T-helper 2 cell treated with Interferon-gamma antibody and Interleukin-4, amounts not matched to agents 100 ng/mL and 5 ng/mL, for 36 hours (primary cell): Measurements from ENCODE around the gene PTPRN2. TPM values are rescaled to one million over a fixed set of nuclear protein-coding genes. Genes with fewer than 3 reads are reported as not detected.

Source experiments
- intact Hi-C: fragments of 100-400 bp; cut with micrococcal nuclease; formaldehyde crosslinking; loops from one replicate; pipeline ENCODE4 v1.15.1; 2023
- total RNA-seq: library from RNA; stranded (reverse); gene quantifications from 2 replicates; pipeline ENCODE4 v1.2.3, GENCODE V29; 2022

Gene PTPRN2
- total RNA-seq, 1 donor from 2014 or later, result 5.1 TPM

GRCh38 chr7:157966490-157966889, 621.1 kb downstream of the PTPRN2 start:
- intact Hi-C loops, result no loop called here

DNA sequence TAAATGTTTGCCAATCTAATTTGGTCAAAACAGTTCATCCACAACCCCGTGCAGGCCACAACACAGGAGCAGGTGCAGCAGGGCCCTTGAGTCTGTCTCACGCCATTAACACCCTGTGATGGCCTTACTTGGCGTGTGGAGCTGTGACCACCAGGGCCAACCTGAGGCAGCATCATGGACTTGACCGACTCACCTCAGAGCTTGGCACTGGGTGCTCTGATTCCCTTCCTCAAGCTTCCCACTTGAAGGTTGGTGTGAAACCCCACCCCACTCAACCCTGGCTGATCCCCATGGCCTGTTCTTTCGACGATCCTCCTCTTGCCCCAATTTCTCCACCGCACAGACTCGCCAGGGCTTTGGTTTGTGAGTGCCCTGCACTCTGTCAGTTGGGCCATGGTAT, 623.1 kb downstream of the PTPRN2 start:
- intact Hi-C loops, result no loop called here

GRCh38 chr7:157964016-157964415, 623.6 kb downstream of the PTPRN2 start:
- intact Hi-C loops, result no loop called here

GRCh38 chr7:157963526-157963925, 624.1 kb downstream of the PTPRN2 start:
- intact Hi-C loops, result no loop called here

DNA sequence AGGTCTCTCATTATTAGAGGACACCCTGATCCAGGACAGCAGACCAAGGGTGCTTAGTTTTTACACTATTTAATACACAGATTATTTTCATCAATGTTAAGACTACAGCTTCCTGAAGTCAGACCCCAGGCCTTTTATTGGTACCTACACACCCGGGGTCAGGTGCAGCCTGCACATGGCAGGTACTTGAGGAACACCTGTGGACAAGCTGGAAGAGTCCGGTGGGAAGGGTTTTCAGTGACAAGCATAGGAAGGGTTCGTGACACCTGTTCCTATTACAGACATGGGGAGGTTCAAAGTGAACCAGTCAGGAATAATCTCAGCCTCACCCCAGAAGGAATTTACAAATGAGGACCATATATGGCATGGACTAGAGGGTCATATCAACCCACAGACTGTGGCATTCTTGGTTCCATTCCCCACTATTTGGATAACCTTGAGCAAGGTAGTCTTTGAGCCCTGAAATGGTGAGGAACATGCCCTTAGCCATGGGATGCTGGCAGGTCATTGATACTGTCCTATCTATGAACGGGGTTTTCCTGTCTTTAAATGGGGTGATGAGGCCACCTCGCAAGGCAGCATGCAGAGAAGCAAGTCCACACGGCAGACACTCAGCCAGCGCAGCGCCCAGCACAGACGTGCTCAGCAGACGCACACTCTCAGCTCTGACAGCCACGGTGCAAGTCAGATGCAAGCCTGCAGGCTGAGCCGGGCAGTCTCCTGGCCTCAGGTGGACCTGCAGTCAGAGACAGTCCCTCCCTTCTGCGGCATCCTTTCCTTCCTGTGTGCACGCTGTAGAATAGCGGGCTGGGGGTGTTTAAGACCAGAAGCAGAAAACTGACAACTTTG, 624.9 kb downstream of the PTPRN2 start:
- intact Hi-C loops, result no loop called here

DNA sequence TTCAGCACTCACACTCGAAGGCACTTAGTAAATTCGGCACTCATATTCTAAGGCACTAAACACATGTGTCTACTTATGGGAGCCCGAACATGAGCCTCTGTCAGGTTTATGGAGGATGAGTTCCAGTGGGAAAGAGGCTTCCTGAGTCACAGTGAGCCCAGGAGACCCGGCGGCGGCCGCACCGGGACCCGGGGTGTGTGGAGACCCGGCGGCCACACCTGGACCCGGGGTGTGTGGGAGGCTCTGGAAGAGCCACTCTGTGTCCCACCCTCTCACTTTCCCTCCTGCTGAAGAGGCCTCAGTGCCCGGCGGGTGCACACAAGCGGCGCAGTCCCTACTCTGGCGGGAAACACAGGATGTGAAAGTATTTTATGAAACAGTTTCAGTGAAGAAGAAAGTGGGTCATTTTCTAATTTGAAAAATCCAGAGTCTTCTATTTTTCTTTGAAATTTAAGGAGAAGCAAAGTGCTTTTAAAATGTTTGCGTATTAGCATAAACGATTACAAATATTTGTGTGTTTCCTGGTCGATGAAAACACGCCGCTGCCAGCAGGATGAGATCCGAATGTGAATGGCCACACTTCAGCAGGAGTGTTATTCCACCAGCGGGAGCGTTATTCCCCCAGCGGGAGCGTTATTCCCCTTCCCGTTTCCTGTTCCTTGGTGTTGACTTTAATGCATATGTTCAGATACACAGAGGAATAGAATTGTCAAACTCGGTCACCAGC, 625.7 kb downstream of the PTPRN2 start:
- intact Hi-C loops, result no loop called here

DNA sequence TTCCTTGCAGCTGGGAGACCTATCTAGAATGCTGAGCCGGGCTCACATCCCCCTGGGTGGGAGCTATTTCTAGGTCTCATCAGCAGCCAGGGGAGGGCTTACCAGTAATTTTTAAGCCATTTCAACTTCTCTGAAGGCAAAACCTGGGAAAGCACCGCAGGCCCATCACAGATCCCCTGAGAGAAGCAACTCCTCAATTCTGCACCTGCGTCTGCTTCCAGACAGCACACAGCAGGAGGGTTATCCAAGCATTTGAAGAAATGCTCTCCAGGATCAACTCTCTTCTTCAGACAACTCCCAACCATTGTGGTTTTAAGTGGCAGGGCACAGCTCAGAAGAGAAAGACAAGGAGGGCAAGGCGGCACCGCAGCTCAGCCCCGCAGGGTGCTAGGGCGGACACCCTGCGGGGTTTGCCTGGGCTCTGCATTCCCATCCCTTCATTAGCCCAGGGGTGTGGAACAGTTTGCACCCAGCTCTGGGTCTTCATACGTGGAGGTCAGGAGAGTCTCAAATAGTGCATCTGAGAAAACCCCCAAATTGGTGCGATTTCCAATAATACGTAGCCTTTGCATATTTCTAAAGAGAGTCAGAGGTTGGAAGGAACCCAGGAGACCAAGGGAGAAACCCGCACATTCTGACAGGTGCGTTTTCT, 632.1 kb downstream of the PTPRN2 start:
- intact Hi-C loops, result no loop called here

GRCh38 chr7:157954901-157955300, 632.7 kb downstream of the PTPRN2 start:
- intact Hi-C loops, result no loop called here

DNA sequence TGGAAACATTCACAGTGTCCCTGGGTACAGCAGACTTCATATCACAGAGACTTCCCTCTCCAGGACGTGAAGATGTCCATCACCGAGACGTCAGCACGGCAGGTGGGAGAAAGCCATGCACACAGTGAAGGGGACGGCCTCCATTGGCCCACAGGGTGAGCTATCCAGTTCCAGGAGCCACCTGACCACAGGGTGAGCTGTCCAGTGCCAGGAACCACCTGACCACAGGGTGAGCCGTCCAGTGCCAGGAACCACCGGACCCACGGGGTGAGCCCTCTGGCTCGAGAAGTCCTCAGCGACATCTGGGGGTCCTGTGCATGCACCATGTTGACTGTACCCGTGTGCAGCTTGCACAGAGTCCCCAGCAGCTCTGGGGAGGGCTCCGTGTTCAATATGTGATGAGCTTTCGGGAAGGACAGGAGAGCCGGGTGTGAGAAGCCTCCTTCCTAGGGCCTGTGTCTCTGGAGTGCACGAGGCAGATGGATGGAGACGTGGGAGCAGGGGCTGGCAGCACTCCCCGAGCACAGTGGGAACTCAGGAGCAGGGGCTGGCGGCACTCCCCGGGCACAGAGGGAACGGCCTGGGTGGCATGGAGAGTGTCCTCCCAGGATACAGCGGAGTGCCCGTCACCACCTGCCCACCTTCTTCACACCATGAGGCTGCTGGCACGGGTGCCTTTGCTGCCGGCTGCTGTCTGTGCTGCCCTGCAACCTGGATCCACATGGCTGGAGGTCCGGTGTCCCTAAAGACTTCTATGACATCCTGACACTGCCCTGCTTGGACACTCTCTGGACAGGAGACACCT, 634.6 kb downstream of the PTPRN2 start:
- intact Hi-C loops, result no loop called here

- intact Hi-C loops, result no loop called here
Observed at GRCh38 chr7:157952050-157952667, 635.5 kb downstream of the PTPRN2 start.

- intact Hi-C loops, result no loop called here
Observed at GRCh38 chr7:157951300-157952049, 636.1 kb downstream of the PTPRN2 start.

- intact Hi-C loops, result no loop called here
Observed at GRCh38 chr7:157949711-157950110, 637.9 kb downstream of the PTPRN2 start.

- intact Hi-C loops, result no loop called here
Observed at GRCh38 chr7:157947504-157947903, 640.1 kb downstream of the PTPRN2 start.

DNA sequence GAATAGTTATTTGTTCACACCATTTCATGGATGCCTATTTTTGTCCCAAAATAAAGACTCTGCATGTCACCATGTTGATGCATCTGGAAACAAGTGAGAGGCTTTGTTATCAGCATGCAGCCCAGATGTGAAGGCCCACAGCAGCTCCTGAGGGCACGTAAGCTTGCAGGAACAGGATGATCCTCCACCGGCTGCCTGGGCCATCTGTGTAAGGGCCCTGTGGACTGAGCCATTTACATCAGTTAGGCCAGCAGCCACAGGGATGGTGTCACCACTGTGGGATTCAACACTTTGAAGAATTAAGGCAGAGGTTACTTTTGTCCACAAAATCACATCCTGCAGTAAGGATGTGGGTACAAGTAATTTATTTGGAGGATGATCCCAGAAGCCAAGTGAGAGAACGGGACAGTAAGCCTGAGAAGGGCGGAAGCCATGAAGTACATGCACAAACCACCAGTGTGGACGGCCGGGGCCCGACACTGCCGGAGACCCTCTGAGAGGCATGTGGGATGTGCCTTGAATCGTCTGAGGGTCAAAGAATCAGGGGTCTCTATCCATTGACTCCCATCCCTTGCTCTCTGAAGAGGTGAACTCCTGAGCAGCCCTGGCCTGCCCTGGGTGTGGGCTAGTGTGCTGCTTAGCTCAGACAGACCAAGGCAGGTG, 641.1 kb downstream of the PTPRN2 start:
- intact Hi-C loops, result no loop called here

GRCh38 chr7:157945401-157945800, 642.2 kb downstream of the PTPRN2 start:
- intact Hi-C loops, result no loop called here

GRCh38 chr7:157944734-157945291, 642.8 kb downstream of the PTPRN2 start:
- intact Hi-C loops, result no loop called here

DNA sequence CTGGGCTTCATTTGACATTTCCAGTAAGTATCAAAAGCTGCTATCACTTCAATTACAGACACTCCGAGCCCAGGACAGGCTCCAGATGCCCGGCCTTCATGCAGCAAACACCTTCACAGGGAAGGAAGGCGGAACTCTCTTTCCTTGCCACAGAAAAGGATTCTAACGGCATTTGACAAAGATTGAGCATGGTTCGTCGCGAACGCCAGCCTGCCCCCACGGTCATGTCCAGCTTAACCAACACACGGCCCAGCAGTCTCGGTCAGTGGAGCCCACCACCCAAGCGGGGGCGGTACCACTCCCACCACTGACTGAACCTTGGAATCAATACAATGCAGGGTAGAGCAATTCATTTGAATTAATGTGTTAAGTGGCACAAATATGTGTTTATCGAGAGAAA, 643.6 kb downstream of the PTPRN2 start:
- intact Hi-C loops, result no loop called here

- intact Hi-C loops, result no loop called here
Observed at GRCh38 chr7:157943561-157943960, 644.1 kb downstream of the PTPRN2 start.

DNA sequence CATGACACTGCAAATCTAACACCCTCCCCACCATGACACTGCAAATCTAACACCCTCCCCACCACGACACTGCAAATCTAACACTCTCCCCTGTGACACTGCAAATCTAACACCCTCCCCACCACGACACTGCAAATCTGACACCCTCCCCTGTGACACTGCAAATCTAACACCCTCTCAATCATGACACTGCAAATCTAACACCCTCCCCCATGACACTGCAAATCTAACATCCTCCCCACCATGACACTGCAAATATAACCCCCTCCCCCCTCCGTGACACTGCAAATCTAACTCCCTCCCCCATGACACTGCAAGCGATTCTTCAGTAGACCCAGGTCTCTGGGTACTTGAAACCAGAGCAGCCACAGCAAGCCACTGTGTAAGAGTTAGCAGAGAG, 646.4 kb downstream of the PTPRN2 start:
- intact Hi-C loops, result no loop called here
